NCI-H187 (cell line): Measurements from ENCODE around the gene TBL1XR1.
"Not testable (repeated sequence)": the region's sequence is repeated elsewhere in the genome, so short reads cannot be mapped to it uniquely, and the experiment has no call there.

Experiments used
- DNase-seq, 2 experiments: peaks; one replicate each; lab custom pipeline; 2025; lab: John Stamatoyannopoulos, UW

TBL1XR1 gene

GRCh38 chr3:177026505-177027277, 170.6 kb downstream of the TBL1XR1 start:
- no peak for DNase-seq

- DNase-seq, result no peak
Observed at GRCh38 chr3:177015881-177016280, 181.4 kb downstream of the TBL1XR1 start.

- DNase-seq, result no peak
Observed at GRCh38 chr3:177013681-177014280, 183.5 kb downstream of the TBL1XR1 start.

GRCh38 chr3:177005718-177006405, 191.4 kb downstream of the TBL1XR1 start:
- no peak for DNase-seq

- not testable (repeated sequence) for DNase-seq
Observed at GRCh38 chr3:177000159-177000558, 197.1 kb downstream of the TBL1XR1 start.

- no peak for DNase-seq
Observed at GRCh38 chr3:176995946-176996345, 201.3 kb downstream of the TBL1XR1 start.

GRCh38 chr3:176994891-176995781, 202.1 kb downstream of the TBL1XR1 start:
- no peak for DNase-seq

- DNase-seq, result no peak
Observed at GRCh38 chr3:176994393-176994792, 202.9 kb downstream of the TBL1XR1 start.

GRCh38 chr3:176992978-176993377, 204.3 kb downstream of the TBL1XR1 start:
- no peak for DNase-seq

GRCh38 chr3:176992565-176992964, 204.7 kb downstream of the TBL1XR1 start:
- DNase-seq, result no peak

- no peak for DNase-seq
Observed at GRCh38 chr3:176988795-176989194, 208.5 kb downstream of the TBL1XR1 start.

- no peak for DNase-seq
Observed at GRCh38 chr3:176987901-176988650, 209.2 kb downstream of the TBL1XR1 start.

- no peak for DNase-seq
Observed at GRCh38 chr3:176978441-176978840, 218.8 kb downstream of the TBL1XR1 start.

GRCh38 chr3:176977331-176977730, 220.0 kb downstream of the TBL1XR1 start:
- no peak for DNase-seq

- no peak for DNase-seq
Observed at GRCh38 chr3:176976586-176976985, 220.7 kb downstream of the TBL1XR1 start.

- no peak for DNase-seq
Observed at GRCh38 chr3:176974279-176974678, 223.0 kb downstream of the TBL1XR1 start.

- no peak for DNase-seq
Observed at GRCh38 chr3:176971613-176972174, 225.6 kb downstream of the TBL1XR1 start.

GRCh38 chr3:176970770-176971169, 226.5 kb downstream of the TBL1XR1 start:
- no peak for DNase-seq

- DNase-seq, result no peak
Observed at GRCh38 chr3:176969506-176969905, 227.8 kb downstream of the TBL1XR1 start.
